Caki2 (cell line): ENCODE measurements around the gene AKAIN1. TPM values are rescaled to one million over a fixed set of nuclear protein-coding genes. Genes with fewer than 3 reads are reported as not detected.

ENCODE experiments used
- DNase-seq: peaks from one replicate; pipeline ENCODE4 v3.0.0-alpha.2; 2015; ENCODE audit warnings: low read depth
- in situ Hi-C: cut with HindIII; loops from 2 replicates; pipeline ENCODE4 v1.10.0; 2016; ENCODE audit warnings: low sequenced_read_pairs, low pct_unique_long_range_greater_than_20kb, mixed read lengths
- total RNA-seq: library from RNA; depleted of rRNA; stranded (reverse); fragments of >200 nt; shearing (Covaris generic); gene quantifications from 2 replicates; pipeline ENCODE4 v1.2.3, GENCODE V29; 2014; ENCODE audit warnings: low replicate concordance; rRNA removed

AKAIN1 gene
- total RNA-seq, 1 experiment from 2014 or later = not detected

GRCh38 chr18:5107988-5108387, 89.1 kb downstream of the AKAIN1 start:
- DNase-seq = peak; percentile 12
- in situ Hi-C loops = no loop called here

GRCh38 chr18:5106730-5107129, 90.3 kb downstream of the AKAIN1 start:
- no peak for DNase-seq
- in situ Hi-C loops = no loop called here

GRCh38 chr18:5104246-5104645, 92.8 kb downstream of the AKAIN1 start:
- in situ Hi-C loops = no loop called here
- no peak for DNase-seq

DNA sequence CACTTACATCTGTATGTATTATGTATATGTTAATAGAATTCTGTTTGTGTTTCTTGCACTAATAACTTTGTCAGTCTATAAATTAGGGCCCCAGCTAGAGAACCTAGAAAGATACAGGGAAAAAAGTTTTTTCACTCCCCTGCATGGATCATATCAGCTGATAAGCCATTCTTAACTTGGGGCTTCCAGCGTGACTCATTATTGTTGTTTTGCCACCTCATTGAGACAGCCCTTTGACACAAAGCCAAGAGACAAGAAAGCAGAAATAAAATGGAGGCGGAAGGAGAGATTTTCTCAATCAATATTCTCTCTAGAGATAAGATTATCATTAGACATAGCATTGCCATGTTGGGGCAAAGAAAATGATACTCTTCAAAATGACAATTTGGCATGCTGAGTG, 93.4 kb downstream of the AKAIN1 start:
- no peak for DNase-seq
- in situ Hi-C loops = no loop called here

GRCh38 chr18:5103286-5103685, 93.8 kb downstream of the AKAIN1 start:
- in situ Hi-C loops = no loop called here

DNA sequence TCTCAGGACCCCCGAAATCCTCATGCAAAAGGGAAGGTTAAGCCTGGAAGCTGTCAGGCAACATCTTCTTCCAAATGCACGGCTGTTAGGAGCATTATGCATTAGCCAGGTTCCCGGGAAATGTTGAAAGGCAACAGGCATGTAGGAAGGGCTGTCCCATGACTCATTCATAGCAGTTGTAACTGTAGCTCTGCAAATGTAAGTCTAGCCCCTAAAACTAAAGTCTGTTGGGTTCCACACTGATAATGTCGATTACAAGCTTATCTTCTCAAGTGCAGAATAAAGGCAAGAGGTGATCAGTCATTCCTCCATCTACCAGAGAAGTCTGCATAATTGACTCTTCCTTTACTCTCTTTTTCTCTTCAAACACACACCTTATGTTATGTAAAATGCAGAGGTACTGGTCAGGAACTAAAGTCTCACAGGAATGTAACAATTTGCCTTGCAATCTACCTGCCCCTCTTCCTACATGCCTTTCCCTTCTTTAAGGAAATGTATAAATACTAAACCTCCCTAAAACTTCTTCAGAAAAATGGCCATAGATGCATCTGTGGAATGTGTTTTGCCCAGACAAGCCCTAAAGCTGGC, 99.8 kb downstream of the AKAIN1 start:
- in situ Hi-C loops = no loop called here
- no peak for DNase-seq

More at GRCh38 chr18:5103286-5103685, 93.8 kb downstream of the AKAIN1 start:
- no peak for DNase-seq

DNA sequence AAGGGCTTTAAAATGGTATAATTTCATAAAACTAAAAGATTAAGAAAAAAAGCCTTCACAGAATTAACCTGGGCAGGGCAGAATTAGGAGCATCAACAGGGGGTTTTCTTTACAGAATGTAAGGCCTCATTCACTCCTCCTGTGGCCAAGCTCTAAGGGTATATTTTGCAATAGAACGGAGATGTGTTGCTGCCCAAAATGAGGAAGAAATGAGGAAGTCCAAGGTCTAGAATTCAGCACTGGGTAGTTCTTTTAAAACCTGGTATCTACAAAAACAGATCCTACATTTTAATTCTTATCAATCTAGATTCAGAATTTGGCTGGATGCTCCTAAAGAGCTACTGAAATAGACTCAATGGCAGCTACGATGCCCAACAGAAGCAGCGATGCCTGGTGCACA, 101.8 kb downstream of the AKAIN1 start:
- DNase-seq = no peak
- in situ Hi-C loops = no loop called here

- no peak for DNase-seq
- in situ Hi-C loops = no loop called here
Observed at GRCh38 chr18:5093902-5094301, 103.2 kb downstream of the AKAIN1 start.

Other genes with a start within 250 kb of the AKAIN1 start
- gene ZBTB14, start 98.5 kb upstream of the AKAIN1 start, total RNA-seq = 24.2 and 29.3 TPM in 2 replicates